ENCODE data around the gene SKIC8. TPM values are rescaled to one million over a fixed set of nuclear protein-coding genes. Genes with fewer than 3 reads are reported as not detected.

The SKIC8 gene
- total RNA-seq, 2 experiments from 2014 or later, result 59.8 to 66.8 TPM

DNA sequence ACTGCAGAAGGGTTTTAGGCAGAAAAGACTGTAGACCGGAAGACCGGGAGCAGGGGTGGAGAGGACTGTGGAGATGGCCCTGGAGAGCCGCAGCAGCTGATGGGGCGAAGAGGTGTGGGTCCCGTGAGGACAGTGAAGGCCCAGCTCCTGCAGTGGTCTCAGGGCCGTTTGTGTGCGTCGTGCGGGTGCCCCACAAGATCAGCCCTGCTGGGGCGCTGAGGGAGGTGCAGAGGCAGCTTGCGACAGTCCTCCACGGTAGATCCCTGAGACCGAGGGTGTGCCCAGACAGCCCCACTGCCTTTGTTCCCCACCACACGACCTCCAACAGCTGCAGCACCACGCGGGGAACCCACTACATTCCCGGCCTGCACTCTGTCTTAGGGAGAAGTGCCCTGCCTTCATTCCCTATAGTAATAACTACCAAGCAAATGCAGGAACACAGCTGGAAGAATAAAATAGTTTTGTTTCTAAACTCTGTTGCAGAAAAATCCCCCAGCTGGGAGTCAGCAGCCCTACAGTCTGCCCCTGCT lies 21.7 kb upstream of the SKIC8 start:
- no peaks in the 10 kb centered on the region for H3K9me3 ChIP-seq (ENCODE audit: low read length)
- BruUV-seq (replicated peaks), result no TSS peak
- no peak for DNase-seq (ENCODE audit: low spot score)
- H3K9me2 ChIP-seq (ENCODE audit: insufficient read depth, low read length), result no peaks in the 10 kb centered on the region
- no peaks in the 10 kb centered on the region for H3K36me3 ChIP-seq (ENCODE audit: insufficient read depth, low read length)
- CTCF ChIA-PET (ENCODE audit: unreplicated experiment), result no interaction called here
- no peak overlapping the region for H3K27ac ChIP-seq (ENCODE audit: low read depth, low read length, poor library complexity, severe bottlenecking)
- intact Hi-C loops (cut with micrococcal nuclease; ENCODE audit: unreplicated experiment), result no loop called here
- H3K4me3 ChIP-seq (ENCODE audit: low read depth, low read length, poor library complexity, severe bottlenecking), result no peak overlapping the region
- H4K20me1 ChIP-seq (ENCODE audit: insufficient read depth, low read length), result no peaks in the 10 kb centered on the region
- POLR2A ChIA-PET, result interaction anchor here (0.5 to 0.8 kb wide), 2 partner anchors 16 to 81 kb away, joined by 3 read pairs; no protein-coding TSS in a partner anchor
- no peak for TF ChIP-seq EZH2phosphoT487 (IDR thresholded peaks at IDR 0.05; ENCODE audit: borderline replicate concordance, low read depth, low read length)
- TF ChIP-seq, protein P1, sequence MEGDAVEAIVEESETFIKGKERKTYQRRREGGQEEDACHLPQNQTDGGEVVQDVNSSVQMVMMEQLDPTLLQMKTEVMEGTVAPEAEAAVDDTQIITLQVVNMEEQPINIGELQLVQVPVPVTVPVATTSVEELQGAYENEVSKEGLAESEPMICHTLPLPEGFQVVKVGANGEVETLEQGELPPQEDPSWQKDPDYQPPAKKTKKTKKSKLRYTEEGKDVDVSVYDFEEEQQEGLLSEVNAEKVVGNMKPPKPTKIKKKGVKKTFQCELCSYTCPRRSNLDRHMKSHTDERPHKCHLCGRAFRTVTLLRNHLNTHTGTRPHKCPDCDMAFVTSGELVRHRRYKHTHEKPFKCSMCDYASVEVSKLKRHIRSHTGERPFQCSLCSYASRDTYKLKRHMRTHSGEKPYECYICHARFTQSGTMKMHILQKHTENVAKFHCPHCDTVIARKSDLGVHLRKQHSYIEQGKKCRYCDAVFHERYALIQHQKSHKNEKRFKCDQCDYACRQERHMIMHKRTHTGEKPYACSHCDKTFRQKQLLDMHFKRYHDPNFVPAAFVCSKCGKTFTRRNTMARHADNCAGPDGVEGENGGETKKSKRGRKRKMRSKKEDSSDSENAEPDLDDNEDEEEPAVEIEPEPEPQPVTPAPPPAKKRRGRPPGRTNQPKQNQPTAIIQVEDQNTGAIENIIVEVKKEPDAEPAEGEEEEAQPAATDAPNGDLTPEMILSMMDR (conservative IDR thresholded peaks at IDR 0.05; ENCODE audit: low read length), result no peak
- no peaks in the 10 kb centered on the region for H3K79me2 ChIP-seq (ENCODE audit: insufficient read depth, low read depth, low read length)
- H3K4me2 ChIP-seq (ENCODE audit: low read length), result no peak overlapping the region
- H2AFZ ChIP-seq (ENCODE audit: low read length), result no peak overlapping the region
- H3K4me1 ChIP-seq (ENCODE audit: insufficient read depth, low read length, poor library complexity, severe bottlenecking), result no peaks in the 10 kb centered on the region

DNA sequence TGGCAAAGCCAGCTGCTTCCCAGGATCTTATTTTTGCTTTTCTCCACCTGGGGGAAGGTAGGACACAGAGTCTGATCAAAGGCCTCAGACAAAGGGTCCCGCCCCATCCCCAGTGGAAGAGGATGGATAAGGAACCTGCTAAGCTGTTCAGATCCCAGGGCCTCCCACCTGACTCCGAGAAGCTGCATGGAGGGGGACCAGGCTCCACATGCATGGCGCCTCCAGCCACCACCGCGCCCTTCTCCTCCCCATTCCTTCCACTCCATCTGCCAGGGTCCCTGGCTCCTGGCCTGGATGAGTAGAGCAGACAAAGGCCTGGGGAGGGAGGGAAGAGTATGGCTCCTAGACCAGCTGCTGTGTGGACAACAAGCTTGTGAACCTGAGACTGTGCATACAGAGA lies 20.8 kb upstream of the SKIC8 start:
- no peak for TF ChIP-seq EZH2phosphoT487 (IDR thresholded peaks at IDR 0.05; ENCODE audit: borderline replicate concordance, low read depth, low read length)
- TF ChIP-seq, protein P1 (conservative IDR thresholded peaks at IDR 0.05; ENCODE audit: low read length), result no peak
- CTCF ChIA-PET (ENCODE audit: unreplicated experiment), result no interaction called here
- no TSS peak for BruUV-seq (replicated peaks)
- Histone ChIP-seq H3K79me2 (ENCODE audit: insufficient read depth, low read depth, low read length) (no peaks in the 10 kb centered on the region), H4K20me1 (ENCODE audit: insufficient read depth, low read length) (no peaks in the 10 kb centered on the region), H3K4me1 (ENCODE audit: insufficient read depth, low read length, poor library complexity, severe bottlenecking) (no peaks in the 10 kb centered on the region), H2AFZ (ENCODE audit: low read length) (no peak overlapping the region), H3K9me2 (ENCODE audit: insufficient read depth, low read length) (no peaks in the 10 kb centered on the region), H3K27ac (ENCODE audit: low read depth, low read length, poor library complexity, severe bottlenecking) (no peak overlapping the region), H3K4me3 (ENCODE audit: low read depth, low read length, poor library complexity, severe bottlenecking) (no peak overlapping the region), H3K9me3 (ENCODE audit: low read length) (no peaks in the 10 kb centered on the region), H3K4me2 (ENCODE audit: low read length) (no peak overlapping the region), H3K36me3 (ENCODE audit: insufficient read depth, low read length) (no peaks in the 10 kb centered on the region)
- POLR2A ChIA-PET, result interaction anchor here (0.8 kb wide), 1 partner anchor 16 kb away, joined by 3 read pairs; no protein-coding TSS in a partner anchor
- intact Hi-C loops (cut with micrococcal nuclease; ENCODE audit: unreplicated experiment), result no loop called here
- DNase-seq (ENCODE audit: low spot score), result no peak

DNA sequence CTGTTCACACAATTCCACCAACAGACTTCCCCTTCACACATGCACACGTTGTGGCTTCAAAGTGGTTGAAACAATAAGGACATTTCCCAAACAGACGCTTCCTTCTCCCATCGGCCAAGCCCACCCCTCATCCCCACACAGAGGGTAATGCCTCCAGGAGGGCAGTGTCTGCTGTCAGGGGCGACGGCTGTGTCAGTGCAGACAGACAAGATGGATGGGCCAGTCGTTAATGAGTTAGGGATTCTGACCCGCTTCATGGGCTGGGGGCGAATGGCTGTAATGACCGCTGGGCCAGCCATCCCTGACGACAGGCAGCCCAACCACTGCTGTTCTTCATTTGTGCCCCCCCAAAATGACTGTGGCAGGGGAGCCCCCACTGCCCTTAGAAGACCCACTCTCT lies 20.2 kb upstream of the SKIC8 start:
- no peak for DNase-seq (ENCODE audit: low spot score)
- H3K4me3 ChIP-seq (ENCODE audit: low read depth, low read length, poor library complexity, severe bottlenecking), result no peak overlapping the region
- BruUV-seq (replicated peaks), result no TSS peak
- H4K20me1 ChIP-seq (ENCODE audit: insufficient read depth, low read length), result no peaks in the 10 kb centered on the region
- no peak overlapping the region for H3K4me2 ChIP-seq (ENCODE audit: low read length)
- TF ChIP-seq, protein P1 (conservative IDR thresholded peaks at IDR 0.05; ENCODE audit: low read length), result no peak
- TF ChIP-seq EZH2phosphoT487 (IDR thresholded peaks at IDR 0.05; ENCODE audit: borderline replicate concordance, low read depth, low read length), result no peak
- ChIA-PET CTCF (ENCODE audit: unreplicated experiment) (no interaction called here), POLR2A (no interaction called here)
- H3K79me2 ChIP-seq (ENCODE audit: insufficient read depth, low read depth, low read length), result no peaks in the 10 kb centered on the region
- H2AFZ ChIP-seq (ENCODE audit: low read length), result no peak overlapping the region
- H3K9me3 ChIP-seq (ENCODE audit: low read length), result no peaks in the 10 kb centered on the region
- H3K27ac ChIP-seq (ENCODE audit: low read depth, low read length, poor library complexity, severe bottlenecking), result no peak overlapping the region
- intact Hi-C loops (cut with micrococcal nuclease; ENCODE audit: unreplicated experiment), result no loop called here
- no peaks in the 10 kb centered on the region for H3K36me3 ChIP-seq (ENCODE audit: insufficient read depth, low read length)
- no peaks in the 10 kb centered on the region for H3K9me2 ChIP-seq (ENCODE audit: insufficient read depth, low read length)
- H3K4me1 ChIP-seq (ENCODE audit: insufficient read depth, low read length, poor library complexity, severe bottlenecking), result no peaks in the 10 kb centered on the region

Data from OCI-LY7 (cell line).